Measurements from ENCODE around the gene GALNT2. TPM values are rescaled to one million over a fixed set of nuclear protein-coding genes. Genes with fewer than 3 reads are reported as not detected.

GALNT2 gene
- total and polyA plus RNA-seq, 9 of the 15 experiments (the other 6 are each of a cell fraction or from before 2014, with no cell fraction given): 1.6 to 106 (median 51.9) TPM

- TF ChIP-seq TAF15 (IDR thresholded peaks at IDR 0.05; ENCODE audit: low read depth, low read length) (no peak), SRSF9 (IDR thresholded peaks at IDR 0.05; ENCODE audit: borderline replicate concordance, low read depth, low read length) (no peak), ZNF668 (CRISPR knock-in tag; IDR thresholded peaks at IDR 0.05) (0 out of 2 replicates have a peak, but pooled peaks have one; percentile 64), E2F1 (CRISPR knock-in tag; IDR thresholded peaks at IDR 0.05) (no peak), ZNF407 (IDR thresholded peaks at IDR 0.05; ENCODE audit: low read depth) (no peak), MAFK (IDR thresholded peaks at IDR 0.05; ENCODE audit: low read length) (no peak), ZNF449 (CRISPR knock-in tag; IDR thresholded peaks at IDR 0.05) (no peak), PURB (CRISPR knock-in tag; IDR thresholded peaks at IDR 0.05; ENCODE audit: low read depth) (no peak), ZNF134 (CRISPR knock-in tag; conservative IDR thresholded peaks at IDR 0.05) (peak; percentile 45; the same call in 1 of the 2 replicates), RNF219 (CRISPR knock-in tag; IDR thresholded peaks at IDR 0.05) (no peak), PHTF2 (CRISPR knock-in tag; IDR thresholded peaks at IDR 0.05) (no peak), LARP7 (IDR thresholded peaks at IDR 0.05) (no peak), NELFE (IDR thresholded peaks at IDR 0.05; ENCODE audit: insufficient read depth, insufficient read length) (no peak)
Measured at GRCh38 chr1:230160957-230161771, 94.1 kb downstream of the GALNT2 start (continued).

Measured in K562 (cell line).